Endothelial cell of umbilical vein (primary cell): Measurements from ENCODE around the gene RNF112. TPM values are rescaled to one million over a fixed set of nuclear protein-coding genes. Genes with fewer than 3 reads are reported as not detected.

Experiments
- BruUV-seq: library from RNA; stranded (reverse); fragments of 400-500 nt; replicated peaks from 2 replicates; lab custom pipeline; 2021; lab: Mats Ljungman, UMichigan
- CTCF ChIA-PET: fragments of 300-600, 350-600 bp; sonication (Branson Sonifier 250); formaldehyde crosslinking; loops from one replicate; lab custom pipeline; 2021; ENCODE audit warnings: antibody characterized with exemption, inconsistent platforms; lab: Charles Lee
- POLR2A ChIA-PET: fragments of 300-600, 350-600 bp; sonication (Branson Sonifier 250); formaldehyde crosslinking; loops from one replicate; lab custom pipeline; 2021; ENCODE audit warnings: antibody characterized with exemption, inconsistent platforms; lab: Charles Lee
- DNase-seq: peaks from one replicate; pipeline ENCODE4 v3.0.0-alpha.2; 2011; ENCODE audit warnings: low read depth, low spot score
- FAIRE-seq: peaks from 2 replicates; lab custom pipeline; 2011; peaks lifted over from hg19 to GRCh38; lab: Jason Lieb, UNC
- H2AFZ ChIP-seq: 2 replicates; pipeline ENCODE4 v1.6.0; 2012; ENCODE audit warnings: low read depth, low read length, control low read depth, inconsistent platforms
- H3K27ac ChIP-seq: 2 replicates; pipeline ENCODE4 v1.5.1; 2011; ENCODE audit warnings: low read depth, mild to moderate bottlenecking, control low read depth, low read length, moderate library complexity; ENCODE audit not compliant: insufficient read depth
- H3K27me3 ChIP-seq, 2 experiments: 2 replicates each; pipeline versions ENCODE4 v1.6.0 to v1.6.1; 2011; ENCODE audit warnings: low read length in 2 of 2, mixed read lengths in 1 of 2; ENCODE audit not compliant: control insufficient read depth in 2 of 2, insufficient read depth in 2 of 2
- H3K36me3 ChIP-seq, 2 experiments: 2 replicates in 1 of 2; 3 replicates in 1 of 2; pipeline ENCODE4 v1.5.1; 2011; ENCODE audit warnings: low read length in 2 of 2, mild to moderate bottlenecking in 1 of 2, moderate library complexity in 1 of 2; ENCODE audit not compliant: control insufficient read depth in 2 of 2, insufficient read depth in 2 of 2; ENCODE audit errors: extremely low read depth in 1 of 2
- H3K4me1 ChIP-seq: 3 replicates; pipeline ENCODE4 v1.5.1; 2011; ENCODE audit warnings: mild to moderate bottlenecking, low read length; ENCODE audit not compliant: control insufficient read depth, insufficient read depth; ENCODE audit errors: extremely low read depth
- H3K4me2 ChIP-seq: 2 replicates; pipeline ENCODE4 v1.6.1; 2011; ENCODE audit warnings: low read length, control low read depth, mixed read lengths; ENCODE audit not compliant: insufficient read depth
- H3K4me3 ChIP-seq, 3 experiments: fragments of 200-600 bp in 1 of 3; sonication (generic), shearing (Covaris generic) in 1 of 3; replicated peaks in 1 of 3; 2 replicates each; pipeline ENCODE4 v1.5.1; 2011 to 2016; ENCODE audit warnings: control low read depth in 3 of 3, low read length in 3 of 3, mild to moderate bottlenecking in 2 of 3, inconsistent platforms in 1 of 3, low read depth in 1 of 3, moderate library complexity in 1 of 3; ENCODE audit not compliant: insufficient read depth in 1 of 3
- H3K79me2 ChIP-seq: 2 replicates; pipeline ENCODE4 v1.6.0; 2012; ENCODE audit warnings: low read length, inconsistent platforms; ENCODE audit not compliant: control insufficient read depth, insufficient read depth
- H3K9ac ChIP-seq: replicated peaks from 2 replicates; pipeline ENCODE3; 2011; ENCODE audit warnings: low read length, control low read depth; ENCODE audit not compliant: insufficient read depth; ENCODE audit errors: extremely low read depth
- H3K9me1 ChIP-seq: replicated peaks from 3 replicates; pipeline ENCODE4 v1.6.0; 2011; ENCODE audit warnings: mild to moderate bottlenecking, low read length; ENCODE audit not compliant: control insufficient read depth, insufficient read depth; ENCODE audit errors: extremely low read depth
- H3K9me3 ChIP-seq: replicated peaks from 2 replicates; pipeline ENCODE4 v1.5.1; 2012; ENCODE audit warnings: low read length, inconsistent platforms; ENCODE audit not compliant: control insufficient read depth, insufficient read depth
- H4K20me1 ChIP-seq: replicated peaks from 2 replicates; pipeline ENCODE3; 2011; ENCODE audit warnings: mild to moderate bottlenecking, low read length; ENCODE audit not compliant: control insufficient read depth, insufficient read depth; ENCODE audit errors: extremely low read depth
- CTCF ChIP-seq, 2 donors: IDR thresholded peaks; 1 replicate in 1 of 2; 2 replicates in 1 of 2; pipeline ENCODE4 v1.5.1; 2011; ENCODE audit warnings: low read length in 2 of 2, mild to moderate bottlenecking in 2 of 2, moderate library complexity in 2 of 2, control low read depth in 1 of 2, inconsistent platforms in 1 of 2, low read depth in 1 of 2; ENCODE audit not compliant: insufficient read depth in 1 of 2; ENCODE audit errors: extremely low read depth in 1 of 2
- EZH2 ChIP-seq: IDR thresholded peaks from 2 replicates; pipeline ENCODE4 v1.6.1; 2012; ENCODE audit warnings: borderline replicate concordance, low read depth, mild to moderate bottlenecking, moderate library complexity, low read length, inconsistent platforms; ENCODE audit not compliant: severe bottlenecking
- MYC ChIP-seq: IDR thresholded peaks from one replicate; pipeline ENCODE4 v1.6.1; 2011; ENCODE audit warnings: mild to moderate bottlenecking, low read depth, low read length
- POLR2A ChIP-seq: IDR thresholded peaks from 2 replicates; pipeline ENCODE4 v1.6.1; 2012; ENCODE audit warnings: low read depth, mild to moderate bottlenecking, control low read depth, low read length
- dilution Hi-C: fragments of 300-500 bp; cut with MboI; formaldehyde crosslinking; loops from one replicate; pipeline ENCODE4 v1.15.0; 2019; ENCODE audit warnings: low sequenced_read_pairs; ENCODE audit not compliant: extremely low pct_ligation_motif_present
- intact Hi-C: fragments of 100-400 bp; cut with micrococcal nuclease; formaldehyde crosslinking; loops from one replicate; pipeline ENCODE4 v1.10.0; 2022
- polyA plus RNA-seq, 4 experiments: library from polyadenylated mRNA; depleted of rRNA in 3 of 4; stranded (reverse) in 3 of 4; unstranded in 1 of 4; fragments of >200 nt; gene quantifications; 2 replicates each; pipeline versions ENCODE4 v1.2.1 to v1.2.3, GENCODE V29; 2011 to 2012; ENCODE audit warnings: missing spikeins in 1 of 4
- total RNA-seq: library from RNA; stranded (reverse); gene quantifications from 2 replicates; pipeline ENCODE4 v1.2.3, GENCODE V29; 2021

The RNF112 gene
- total and polyA plus RNA-seq, 2 donors (not counting 3 experiments of a cell fraction or from before 2014, with no cell fraction given), result 0.06 to 0.11 TPM

DNA sequence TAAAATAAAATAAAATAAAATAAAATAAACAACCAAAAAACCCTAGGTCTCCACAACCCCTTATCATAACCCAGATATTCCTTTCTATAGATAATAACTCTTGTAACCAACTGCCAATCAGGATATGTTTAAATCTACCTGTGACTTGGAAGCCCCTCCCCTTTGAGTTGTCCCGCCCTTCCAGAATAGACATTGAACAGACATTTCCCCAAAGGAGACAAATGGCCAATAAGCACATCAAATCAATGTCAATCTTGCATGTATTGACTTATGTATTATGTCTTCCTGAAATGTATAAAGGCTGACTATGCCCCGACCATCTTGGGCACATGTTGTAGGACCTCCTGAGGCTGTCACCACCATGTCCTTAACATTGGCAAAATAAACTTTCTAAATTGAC is 34.2 kb upstream of the RNF112 start:
- peak overlapping the region; percentile 59 for H3K27ac ChIP-seq
- H4K20me1 ChIP-seq, result no peaks in the 10 kb centered on the region
- TF ChIP-seq MYC, result no peak
- TF ChIP-seq CTCF (IDR thresholded peaks at IDR 0.05; ENCODE audit: extremely low read depth in 1 of 2, insufficient read depth in 1 of 2, low read depth in 1 of 2, low read length in 2 of 2), result no peak
- no peak for TF ChIP-seq POLR2A
- no peak for TF ChIP-seq EZH2
- peaks cover 7 to 9% of the 10 kb centered on the region in 2 experiments for H3K36me3 ChIP-seq
- peak overlapping the region; percentile 80 for H3K9ac ChIP-seq
- peaks cover 7% of the 10 kb centered on the region for H3K4me1 ChIP-seq
- ChIA-PET CTCF (interaction anchor here (1.5 to 2.8 kb wide), 3 partner anchors 8 to 386 kb away, joined by 7 to 62 read pairs (median 15); partner anchors contain the start of gene B9D1), POLR2A (interaction anchor here (1.8 kb wide), 1 partner anchor 14 kb away, joined by 15 read pairs; the partner anchor contains the start of gene B9D1)
- DNase-seq (peak; percentile 15), FAIRE-seq (peak; percentile 47)
- BruUV-seq, result no TSS peak
- no peaks in the 10 kb centered on the region for H3K9me1 ChIP-seq
- peak overlapping the region; percentile 97 for H3K4me2 ChIP-seq
- no peaks in the 10 kb centered on the region for H3K27me3 ChIP-seq
- H3K79me2 ChIP-seq, result peaks cover 15% of the 10 kb centered on the region
- H2AFZ ChIP-seq, result no peak overlapping the region
- intact Hi-C loops (loop anchor here (5.0 kb wide), 2 partner anchors 70 to 130 kb away; no protein-coding TSS in a partner anchor), dilution Hi-C loops (no loop called here)
- H3K9me3 ChIP-seq, result no peaks in the 10 kb centered on the region
- H3K4me3 ChIP-seq, result peak overlapping the region; percentile 72 to 94 (median 73)
